Measurements from ENCODE around the gene SOX10.

SOX10 gene
- 0 reads per million in 3 donors for total RNA-seq

DNA sequence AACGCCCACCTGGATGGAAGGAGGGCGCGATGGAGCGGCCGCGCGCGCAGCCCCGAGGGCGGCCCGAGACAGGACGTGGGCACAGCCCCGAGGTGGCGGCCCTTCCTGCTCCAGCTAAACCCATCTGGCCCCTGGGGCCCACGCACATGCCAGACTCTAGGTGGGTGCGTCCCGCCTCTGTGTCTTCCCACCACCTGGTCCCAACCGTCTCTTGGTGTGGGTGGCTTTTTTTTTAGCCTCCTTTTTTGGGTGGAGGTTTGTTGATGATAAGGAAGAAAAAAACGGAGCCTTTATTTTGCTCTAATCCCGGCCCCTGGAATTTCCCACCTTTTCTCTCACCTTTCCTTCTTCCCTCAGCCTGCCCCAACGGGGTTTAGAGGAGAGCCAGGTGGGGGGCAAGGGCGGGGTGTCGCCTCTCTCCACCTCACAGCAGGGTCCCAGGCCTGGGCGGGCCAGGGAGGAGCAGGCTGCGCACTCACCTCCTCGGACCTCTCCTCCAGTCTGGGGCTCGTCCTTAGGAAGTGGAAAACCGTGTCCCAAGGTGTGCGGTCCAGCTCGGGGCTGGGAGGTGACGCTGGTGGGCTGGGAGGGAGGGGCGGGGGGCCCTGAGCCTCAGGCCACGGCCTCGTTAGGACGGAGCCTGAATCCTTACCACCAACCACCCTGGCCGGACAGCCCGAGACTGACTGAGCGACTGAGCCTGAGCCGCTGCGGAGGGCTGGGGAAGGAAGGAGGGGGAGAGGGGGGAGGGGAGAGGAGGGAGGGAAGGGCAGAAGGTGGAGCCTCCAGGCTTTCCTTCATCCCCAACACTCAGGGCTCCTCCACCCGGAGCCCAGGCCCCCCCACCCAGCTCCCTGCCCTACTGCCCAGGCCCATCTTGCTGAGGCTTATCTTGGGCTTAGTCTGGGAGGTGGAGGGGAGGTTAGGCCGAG lies at the start of gene SOX10:
Gene SOX10, minus strand, starts transcription at position 696 of the 932 bp plus-strand sequence. CDS start 771 bp downstream, outside the sequence.
- H3K36me3 ChIP-seq (ENCODE audit: control insufficient read depth, insufficient read depth, low read length): peaks cover 3% of the 10 kb centered on the region

DNA sequence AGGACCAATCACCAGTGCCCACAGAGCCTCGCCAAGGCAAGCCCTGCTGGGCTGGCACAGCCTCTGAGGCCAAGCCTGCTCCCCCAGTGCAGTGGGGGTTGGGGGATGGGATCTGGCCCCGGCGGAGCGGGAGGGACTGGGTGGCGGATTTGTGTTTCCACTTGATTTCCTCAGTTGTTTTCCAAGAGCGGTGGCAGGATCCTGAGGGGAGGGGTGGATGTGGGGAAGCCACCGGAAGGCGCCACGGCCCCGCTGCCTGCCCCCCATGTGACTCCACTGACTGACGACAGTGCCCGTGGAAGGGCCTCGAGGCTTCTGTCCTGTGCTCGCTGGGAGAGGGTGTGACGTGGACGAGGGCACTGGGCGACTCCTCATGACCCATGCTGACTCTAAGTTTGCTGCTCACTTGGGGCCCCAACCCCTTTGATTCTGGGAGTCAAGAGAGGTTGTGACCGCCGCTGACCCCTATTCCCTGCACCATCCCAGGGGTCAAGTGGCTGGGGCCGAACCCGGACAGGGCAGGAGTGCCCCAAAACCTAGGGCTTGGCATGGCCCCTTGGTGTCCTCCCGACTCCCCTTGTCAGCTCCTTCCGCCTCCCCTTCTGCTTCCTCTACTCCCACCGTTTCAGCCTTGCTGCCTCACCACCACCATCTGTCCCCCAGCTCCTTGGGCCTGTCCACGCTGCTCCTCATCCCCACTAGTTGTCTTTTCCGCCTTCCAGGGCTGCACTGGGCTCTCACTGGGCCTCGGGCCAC lies 49.3 kb upstream of the SOX10 start:
- Histone ChIP-seq H3K4me3 (ENCODE audit: insufficient read depth, low read depth, low read length, poor library complexity, severe bottlenecking) (no peak overlapping the region), H3K27me3 (replicated peaks; ENCODE audit: control insufficient read depth, insufficient read depth, low read length, poor library complexity, severe bottlenecking) (no peaks in the 10 kb centered on the region), H3K9me3 (ENCODE audit: control insufficient read depth, low read length) (no peaks in the 10 kb centered on the region), H3K27ac (ENCODE audit: insufficient read depth, low read length, poor library complexity, severe bottlenecking) (no peak overlapping the region), H3K36me3 (ENCODE audit: control insufficient read depth, insufficient read depth, low read length) (no peaks in the 10 kb centered on the region), H3K4me1 (ENCODE audit: control insufficient read depth, insufficient read depth, low read length, poor library complexity, severe bottlenecking) (no peaks in the 10 kb centered on the region)
- DNase-seq: no peak

More for the DNA sequence above, at the start of gene SOX10:
- no peak within 1 kb of the TSS for H3K27ac ChIP-seq (ENCODE audit: insufficient read depth, low read length, poor library complexity, severe bottlenecking)
- H3K4me1 ChIP-seq (ENCODE audit: control insufficient read depth, insufficient read depth, low read length, poor library complexity, severe bottlenecking): no peaks in the 10 kb centered on the region
- no peaks in the 10 kb centered on the region for H3K9me3 ChIP-seq (ENCODE audit: control insufficient read depth, low read length)
- DNase-seq: no peak
- H3K4me3 ChIP-seq (ENCODE audit: insufficient read depth, low read depth, low read length, poor library complexity, severe bottlenecking): no peak within 1 kb of the TSS
- no peaks in the 10 kb centered on the region for H3K27me3 ChIP-seq (replicated peaks; ENCODE audit: control insufficient read depth, insufficient read depth, low read length, poor library complexity, severe bottlenecking)

DNA sequence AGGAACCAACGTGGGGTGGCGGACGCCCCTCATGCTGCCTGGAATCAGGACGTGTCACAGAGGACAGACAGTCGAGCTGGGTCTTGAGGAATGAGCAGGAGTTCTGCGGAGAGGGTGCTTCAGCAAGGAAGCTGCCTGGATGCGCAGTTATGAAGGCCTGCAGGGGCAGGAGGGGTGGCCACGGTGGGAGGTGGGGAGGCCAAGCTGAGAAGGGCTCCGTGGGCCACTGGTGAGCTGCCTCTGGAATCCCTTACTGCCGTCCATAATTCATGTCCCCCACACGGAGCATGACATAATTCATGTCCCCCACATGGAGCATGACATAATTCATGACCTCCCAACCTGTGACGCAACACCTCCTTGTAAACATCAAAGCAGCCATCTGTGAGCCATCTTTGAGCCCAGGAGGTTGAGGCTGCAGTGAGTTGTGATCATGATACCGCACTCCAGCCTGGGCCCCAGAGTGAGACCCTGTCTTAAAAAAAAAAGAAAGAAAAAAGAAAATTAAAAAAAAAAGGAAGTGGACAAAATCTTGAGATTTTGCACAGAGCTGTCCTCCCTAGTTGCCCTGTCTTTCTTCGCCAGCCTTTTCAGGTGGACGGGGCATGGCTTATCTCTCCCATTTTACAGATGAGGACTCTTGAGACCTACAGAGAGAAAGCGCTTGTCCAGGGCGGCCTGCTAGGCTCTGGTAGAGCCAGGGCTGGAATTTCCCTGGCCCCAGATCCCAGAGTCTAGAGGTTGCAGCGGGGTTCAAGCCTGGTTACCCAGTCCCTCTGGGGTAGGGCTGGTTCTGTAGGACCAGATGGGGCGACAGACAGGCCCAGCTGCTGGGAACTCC lies 48.5 kb upstream of the SOX10 start:
- no peak overlapping the region for H3K4me3 ChIP-seq (ENCODE audit: insufficient read depth, low read depth, low read length, poor library complexity, severe bottlenecking)
- no peak for DNase-seq
- H3K4me1 ChIP-seq (ENCODE audit: control insufficient read depth, insufficient read depth, low read length, poor library complexity, severe bottlenecking): no peaks in the 10 kb centered on the region
- no peaks in the 10 kb centered on the region for H3K27me3 ChIP-seq (replicated peaks; ENCODE audit: control insufficient read depth, insufficient read depth, low read length, poor library complexity, severe bottlenecking)
- no peaks in the 10 kb centered on the region for H3K36me3 ChIP-seq (ENCODE audit: control insufficient read depth, insufficient read depth, low read length)
- H3K9me3 ChIP-seq (ENCODE audit: control insufficient read depth, low read length): no peaks in the 10 kb centered on the region
- no peak overlapping the region for H3K27ac ChIP-seq (ENCODE audit: insufficient read depth, low read length, poor library complexity, severe bottlenecking)

DNA sequence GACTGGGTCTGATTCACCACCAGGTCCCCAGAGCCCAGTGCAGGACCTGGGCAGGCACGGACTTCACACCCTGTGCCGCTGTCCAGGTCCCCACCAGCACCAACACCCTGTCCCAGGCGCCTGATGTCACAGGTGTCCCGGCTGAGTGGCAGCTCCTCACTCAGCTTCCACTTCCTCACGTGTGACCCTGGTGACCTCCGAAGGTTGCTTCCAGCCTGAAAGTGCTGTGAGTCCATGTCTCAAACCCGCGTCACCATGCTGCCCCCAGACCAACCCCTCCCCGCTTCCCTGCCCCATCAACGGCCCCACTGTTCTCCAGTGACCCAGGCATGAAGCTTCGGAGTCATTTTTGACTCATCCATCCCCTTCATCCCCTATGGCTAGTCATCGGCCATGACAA lies 47.1 kb upstream of the SOX10 start:
- H3K36me3 ChIP-seq (ENCODE audit: control insufficient read depth, insufficient read depth, low read length): no peaks in the 10 kb centered on the region
- H3K4me3 ChIP-seq (ENCODE audit: insufficient read depth, low read depth, low read length, poor library complexity, severe bottlenecking): no peak overlapping the region
- no peak for DNase-seq
- H3K4me1 ChIP-seq (ENCODE audit: control insufficient read depth, insufficient read depth, low read length, poor library complexity, severe bottlenecking): no peaks in the 10 kb centered on the region
- no peak overlapping the region for H3K27ac ChIP-seq (ENCODE audit: insufficient read depth, low read length, poor library complexity, severe bottlenecking)
- H3K9me3 ChIP-seq (ENCODE audit: control insufficient read depth, low read length): no peaks in the 10 kb centered on the region
- no peaks in the 10 kb centered on the region for H3K27me3 ChIP-seq (replicated peaks; ENCODE audit: control insufficient read depth, insufficient read depth, low read length, poor library complexity, severe bottlenecking)

DNA sequence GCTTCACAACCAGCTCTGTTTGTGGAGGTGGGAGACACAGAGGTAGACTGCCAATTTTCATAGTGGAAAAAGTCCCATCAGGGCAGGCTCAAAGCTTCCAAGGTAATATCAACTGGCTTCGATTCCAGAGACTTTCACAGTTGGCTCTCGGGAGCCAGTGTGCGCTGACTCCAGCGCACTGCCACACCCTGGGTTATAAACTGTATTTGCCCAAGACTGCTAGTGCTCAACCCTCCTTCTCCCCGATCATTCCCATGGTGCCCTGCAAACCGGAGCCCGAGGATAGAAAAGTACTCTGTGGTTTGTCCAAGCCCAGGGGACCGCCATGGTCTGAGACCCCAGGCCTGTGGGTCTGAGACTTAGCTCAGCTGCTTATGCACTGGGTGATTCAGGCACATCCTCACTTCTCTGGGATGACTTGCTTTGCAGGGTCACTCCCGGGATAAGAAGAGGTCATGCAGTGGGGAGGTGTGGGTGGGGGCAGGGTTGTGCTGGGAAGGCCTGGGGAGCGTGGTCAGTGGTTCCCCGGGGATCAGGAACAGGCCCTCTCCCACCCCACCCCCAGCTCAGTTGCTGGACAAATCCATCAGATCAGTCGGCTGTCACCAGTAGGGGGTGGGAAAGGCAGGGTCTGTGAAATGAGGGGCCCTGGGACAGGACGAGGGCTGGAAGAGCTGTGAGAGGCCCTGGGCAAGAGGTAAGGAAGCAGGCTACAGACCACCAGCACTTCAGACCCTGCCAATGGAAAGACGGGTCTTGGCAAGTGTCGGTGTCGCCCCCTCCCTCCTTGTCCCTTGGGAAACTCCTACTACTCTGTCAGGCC lies 46.2 kb upstream of the SOX10 start:
- no peaks in the 10 kb centered on the region for H3K36me3 ChIP-seq (ENCODE audit: control insufficient read depth, insufficient read depth, low read length)
- no peaks in the 10 kb centered on the region for H3K9me3 ChIP-seq (ENCODE audit: control insufficient read depth, low read length)
- no peak for DNase-seq
- no peaks in the 10 kb centered on the region for H3K27me3 ChIP-seq (replicated peaks; ENCODE audit: control insufficient read depth, insufficient read depth, low read length, poor library complexity, severe bottlenecking)
- no peaks in the 10 kb centered on the region for H3K4me1 ChIP-seq (ENCODE audit: control insufficient read depth, insufficient read depth, low read length, poor library complexity, severe bottlenecking)
- no peak overlapping the region for H3K4me3 ChIP-seq (ENCODE audit: insufficient read depth, low read depth, low read length, poor library complexity, severe bottlenecking)
- H3K27ac ChIP-seq (ENCODE audit: insufficient read depth, low read length, poor library complexity, severe bottlenecking): no peak overlapping the region

DNA sequence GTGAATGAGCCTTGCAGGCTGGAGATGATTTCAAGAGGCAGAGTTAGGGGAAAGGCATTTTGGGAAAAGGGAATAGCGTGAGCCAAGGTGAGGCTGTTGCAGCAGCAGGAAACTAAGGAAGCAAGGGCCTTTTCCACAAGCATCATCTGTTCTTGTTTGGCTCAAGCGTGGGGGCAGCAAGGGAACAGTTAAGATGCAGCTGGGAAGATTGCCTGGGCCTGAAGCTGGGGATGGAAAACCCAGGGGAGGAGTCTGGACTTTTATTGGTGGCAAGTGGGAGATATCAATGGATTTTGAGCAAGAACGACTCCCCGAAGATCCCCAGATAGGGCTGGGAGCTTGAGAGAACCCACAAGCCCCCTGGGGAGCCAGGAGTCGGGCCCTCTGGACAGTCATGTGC lies 45.5 kb upstream of the SOX10 start:
- no peak overlapping the region for H3K4me3 ChIP-seq (ENCODE audit: insufficient read depth, low read depth, low read length, poor library complexity, severe bottlenecking)
- H3K36me3 ChIP-seq (ENCODE audit: control insufficient read depth, insufficient read depth, low read length): no peaks in the 10 kb centered on the region
- H3K27me3 ChIP-seq (replicated peaks; ENCODE audit: control insufficient read depth, insufficient read depth, low read length, poor library complexity, severe bottlenecking): no peaks in the 10 kb centered on the region
- no peaks in the 10 kb centered on the region for H3K4me1 ChIP-seq (ENCODE audit: control insufficient read depth, insufficient read depth, low read length, poor library complexity, severe bottlenecking)
- H3K27ac ChIP-seq (ENCODE audit: insufficient read depth, low read length, poor library complexity, severe bottlenecking): no peak overlapping the region
- H3K9me3 ChIP-seq (ENCODE audit: control insufficient read depth, low read length): no peaks in the 10 kb centered on the region
- no peak for DNase-seq

DNA sequence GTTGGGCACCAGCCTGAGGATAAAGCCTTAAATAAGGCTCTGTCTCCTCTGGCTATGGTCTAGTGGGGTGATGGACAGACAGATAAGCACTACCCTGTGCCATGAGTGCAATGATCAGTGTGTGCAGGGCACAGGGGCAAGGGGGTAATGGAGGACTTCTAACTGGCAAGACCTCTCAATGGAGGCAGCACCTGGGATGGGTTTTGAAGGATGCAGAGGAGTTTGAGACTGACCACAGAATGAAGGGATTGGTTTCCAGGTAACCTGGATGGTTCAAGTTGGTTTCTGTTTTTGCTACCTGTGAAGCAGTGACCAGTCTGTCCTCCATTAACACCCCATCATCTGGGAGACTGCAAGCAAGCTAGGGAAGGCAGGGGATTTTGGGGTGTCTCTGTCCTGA lies 45.0 kb upstream of the SOX10 start:
- H3K4me1 ChIP-seq (ENCODE audit: control insufficient read depth, insufficient read depth, low read length, poor library complexity, severe bottlenecking): no peaks in the 10 kb centered on the region
- no peaks in the 10 kb centered on the region for H3K27me3 ChIP-seq (replicated peaks; ENCODE audit: control insufficient read depth, insufficient read depth, low read length, poor library complexity, severe bottlenecking)
- H3K36me3 ChIP-seq (ENCODE audit: control insufficient read depth, insufficient read depth, low read length): no peaks in the 10 kb centered on the region
- no peak overlapping the region for H3K27ac ChIP-seq (ENCODE audit: insufficient read depth, low read length, poor library complexity, severe bottlenecking)
- DNase-seq: no peak
- no peaks in the 10 kb centered on the region for H3K9me3 ChIP-seq (ENCODE audit: control insufficient read depth, low read length)
- H3K4me3 ChIP-seq (ENCODE audit: insufficient read depth, low read depth, low read length, poor library complexity, severe bottlenecking): no peak overlapping the region

DNA sequence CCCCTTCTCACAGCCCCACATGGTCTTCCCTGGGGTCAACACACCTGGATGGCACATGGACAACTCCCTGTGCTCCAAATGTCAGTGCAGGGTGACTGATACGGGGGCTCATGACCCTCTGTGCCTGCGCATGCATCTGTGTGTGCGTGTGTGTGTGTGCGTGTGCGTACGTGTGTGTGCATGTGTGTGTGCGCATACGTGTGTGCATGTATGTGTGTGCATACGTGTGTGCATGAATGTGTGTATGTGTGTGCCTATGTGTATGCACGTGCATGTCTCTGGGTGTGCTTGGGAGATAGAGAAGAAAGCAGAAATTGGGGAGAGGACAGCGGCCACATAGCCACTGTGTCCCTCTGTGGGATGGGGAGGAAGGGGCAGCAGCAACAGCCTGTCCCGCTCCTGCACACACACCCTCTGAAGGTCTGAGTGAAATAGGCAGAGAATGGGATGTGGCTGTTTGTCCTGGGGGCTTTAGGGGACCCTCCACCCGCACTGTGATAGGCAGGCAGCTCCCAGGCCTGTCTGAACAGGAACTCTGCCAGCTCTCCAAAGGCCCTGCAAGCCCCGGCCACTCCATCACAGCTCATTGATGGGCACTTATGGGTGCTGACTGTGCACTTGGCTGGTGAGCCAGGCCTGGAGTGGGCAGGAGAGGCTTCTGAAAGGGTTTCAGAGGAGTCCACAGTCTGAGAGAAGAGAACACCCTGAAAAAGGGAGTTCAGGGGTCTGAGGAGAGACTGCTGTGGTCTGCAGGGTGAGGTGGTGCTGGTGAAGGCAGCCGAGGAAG lies 44.2 kb upstream of the SOX10 start:
- Histone ChIP-seq H3K27me3 (replicated peaks; ENCODE audit: control insufficient read depth, insufficient read depth, low read length, poor library complexity, severe bottlenecking) (no peaks in the 10 kb centered on the region), H3K27ac (ENCODE audit: insufficient read depth, low read length, poor library complexity, severe bottlenecking) (no peak overlapping the region), H3K36me3 (ENCODE audit: control insufficient read depth, insufficient read depth, low read length) (no peaks in the 10 kb centered on the region), H3K4me3 (ENCODE audit: insufficient read depth, low read depth, low read length, poor library complexity, severe bottlenecking) (no peak overlapping the region), H3K4me1 (ENCODE audit: control insufficient read depth, insufficient read depth, low read length, poor library complexity, severe bottlenecking) (no peaks in the 10 kb centered on the region), H3K9me3 (ENCODE audit: control insufficient read depth, low read length) (no peaks in the 10 kb centered on the region)
- no peak for DNase-seq

Data from effector memory CD4-positive, alpha-beta T cell (primary cell).